DMS53 treated with DMSO at 0.1 percent for 48 hours (cell line): Measurements from ENCODE around the gene TMEM266.
"Not testable (repeated sequence)": the region's sequence is repeated elsewhere in the genome, so short reads cannot be mapped to it uniquely, and the experiment has no call there.

Source experiments
- DNase-seq: peaks from one replicate; lab custom pipeline; 2025; ENCODE audit not compliant: unreplicated experiment; lab: John Stamatoyannopoulos, UW

The TMEM266 gene, protein sequence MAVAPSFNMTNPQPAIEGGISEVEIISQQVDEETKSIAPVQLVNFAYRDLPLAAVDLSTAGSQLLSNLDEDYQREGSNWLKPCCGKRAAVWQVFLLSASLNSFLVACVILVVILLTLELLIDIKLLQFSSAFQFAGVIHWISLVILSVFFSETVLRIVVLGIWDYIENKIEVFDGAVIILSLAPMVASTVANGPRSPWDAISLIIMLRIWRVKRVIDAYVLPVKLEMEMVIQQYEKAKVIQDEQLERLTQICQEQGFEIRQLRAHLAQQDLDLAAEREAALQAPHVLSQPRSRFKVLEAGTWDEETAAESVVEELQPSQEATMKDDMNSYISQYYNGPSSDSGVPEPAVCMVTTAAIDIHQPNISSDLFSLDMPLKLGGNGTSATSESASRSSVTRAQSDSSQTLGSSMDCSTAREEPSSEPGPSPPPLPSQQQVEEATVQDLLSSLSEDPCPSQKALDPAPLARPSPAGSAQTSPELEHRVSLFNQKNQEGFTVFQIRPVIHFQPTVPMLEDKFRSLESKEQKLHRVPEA

DNA sequence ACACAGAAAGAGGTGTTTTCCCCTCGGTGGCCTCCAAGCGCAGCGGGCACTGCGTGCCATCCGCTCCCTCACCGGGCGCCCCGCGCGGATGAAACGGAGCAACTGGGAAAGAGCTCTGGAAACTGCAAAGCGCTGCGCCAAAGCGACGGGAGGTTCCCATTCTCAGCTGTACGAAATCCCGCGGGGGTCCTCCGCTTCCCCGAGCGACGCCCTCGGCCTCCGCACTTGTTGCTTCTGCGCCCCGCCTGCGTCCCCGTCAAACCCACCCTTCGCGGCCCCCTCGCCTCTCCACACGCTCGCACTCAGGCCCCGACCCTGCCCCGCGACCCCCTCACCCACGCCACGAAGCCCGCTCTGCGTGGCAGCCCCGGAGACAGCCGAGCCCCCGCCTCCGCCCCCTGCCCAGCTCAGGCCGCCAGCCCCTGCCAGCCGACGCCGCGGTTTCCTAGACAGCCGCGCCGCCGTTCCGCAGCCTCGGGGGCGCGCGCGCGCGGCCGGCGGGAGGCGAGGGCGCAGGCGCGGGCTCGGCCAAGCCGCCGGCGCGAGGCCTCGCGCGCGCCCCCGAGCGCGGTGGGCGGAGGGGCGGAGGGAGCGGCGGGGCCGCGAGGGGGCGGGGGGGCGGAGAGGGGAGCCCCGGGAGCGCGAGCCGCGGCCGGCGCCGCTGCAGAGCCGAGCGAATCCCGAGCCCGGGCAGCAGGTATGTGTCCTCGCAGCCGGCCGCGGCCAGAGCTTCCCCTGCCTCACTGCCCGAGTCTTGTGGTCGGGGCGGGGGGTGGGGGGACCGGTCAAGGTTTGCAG lies at the start of gene TMEM266:
TMEM266 (plus strand) TSS at position 666 of the 798 bp plus-strand sequence. CDS start 74,279 bp downstream, outside the sequence.
- peak; percentile 9 for DNase-seq

DNA sequence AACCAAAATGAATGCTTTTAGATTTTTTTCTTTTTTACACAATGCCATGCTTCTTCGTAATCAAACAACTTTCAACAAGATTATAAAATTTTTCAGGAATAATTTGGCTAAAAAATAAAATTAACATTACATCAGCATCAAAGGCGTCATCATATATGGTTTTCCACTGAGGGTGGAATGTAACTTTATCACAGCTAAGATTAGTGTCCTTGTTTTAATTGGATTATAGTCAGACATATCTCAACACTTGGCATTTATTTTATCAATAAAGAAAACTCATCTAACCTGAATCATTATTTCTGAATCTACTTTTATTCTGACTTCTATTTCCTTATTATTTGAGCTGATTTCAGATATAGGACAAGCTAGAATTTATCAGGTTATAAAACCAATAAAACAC lies 49.2 kb upstream of the TMEM266 start:
- DNase-seq = no peak

DNA sequence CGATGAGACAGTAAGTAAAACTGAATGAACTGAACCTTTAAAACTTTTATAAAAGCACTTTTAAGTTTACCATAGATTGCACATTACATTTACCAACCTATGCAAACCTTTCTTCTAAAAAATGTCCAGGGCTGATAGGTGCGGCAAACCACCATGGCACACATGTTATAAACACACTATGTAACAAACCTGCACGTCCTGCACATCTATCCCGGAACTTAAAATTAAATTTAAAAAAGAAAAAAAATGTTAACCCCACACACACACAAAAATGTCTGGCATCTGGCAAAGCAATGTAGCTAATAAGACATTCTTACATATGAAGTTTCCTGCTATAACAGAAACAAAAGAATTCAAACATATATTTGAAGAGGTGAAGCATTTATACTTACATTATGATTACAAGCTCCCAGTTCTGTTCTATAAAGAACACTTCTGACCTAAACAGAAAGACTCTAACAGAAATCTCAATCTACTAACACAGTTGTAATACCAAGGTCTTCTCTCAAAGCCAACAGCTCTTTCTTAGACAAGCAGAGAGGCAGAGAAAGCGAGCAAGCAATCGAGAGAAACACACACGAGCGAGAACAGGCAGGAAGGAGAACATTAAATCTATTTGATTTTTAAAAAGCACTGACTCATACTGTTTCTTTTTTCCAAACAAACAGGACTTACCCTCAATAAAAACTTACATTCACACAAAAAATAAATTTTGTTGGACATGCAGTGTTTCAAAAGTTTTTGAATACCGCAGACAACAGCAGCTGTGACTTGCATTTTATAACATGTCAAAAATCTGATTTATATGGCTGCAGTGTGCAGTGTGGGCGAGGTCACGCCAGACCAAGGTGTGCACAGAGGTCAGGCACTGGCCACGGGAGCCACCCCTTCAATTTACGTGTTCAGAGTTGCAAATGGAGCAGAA lies 47.9 kb upstream of the TMEM266 start, which contains the start of gene NRG4:
NRG4 (minus strand) TSS at position 798 of the 925 bp plus-strand sequence. CDS start 1,194 bp downstream, outside the sequence.
- no peak for DNase-seq

DNA sequence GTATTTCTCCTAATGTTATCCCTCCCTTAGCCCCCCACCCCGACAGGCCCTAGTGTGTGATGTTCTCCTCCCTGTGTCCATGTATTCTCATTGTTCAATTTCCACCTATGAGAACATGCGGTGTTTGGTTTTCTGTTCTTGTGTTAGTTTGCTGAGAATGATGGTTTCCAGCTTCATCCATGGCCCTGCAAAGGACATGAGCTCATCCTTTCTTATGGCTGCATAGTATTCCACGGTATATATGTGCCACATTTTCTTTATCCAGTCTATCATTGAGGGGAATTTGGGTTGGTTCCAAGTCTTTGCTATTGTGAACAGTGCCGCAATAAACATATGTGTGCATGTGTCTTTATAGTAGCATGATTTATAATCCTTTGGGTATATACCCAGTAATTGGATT lies 46.3 kb upstream of the TMEM266 start:
- DNase-seq = not testable (repeated sequence)

DNA sequence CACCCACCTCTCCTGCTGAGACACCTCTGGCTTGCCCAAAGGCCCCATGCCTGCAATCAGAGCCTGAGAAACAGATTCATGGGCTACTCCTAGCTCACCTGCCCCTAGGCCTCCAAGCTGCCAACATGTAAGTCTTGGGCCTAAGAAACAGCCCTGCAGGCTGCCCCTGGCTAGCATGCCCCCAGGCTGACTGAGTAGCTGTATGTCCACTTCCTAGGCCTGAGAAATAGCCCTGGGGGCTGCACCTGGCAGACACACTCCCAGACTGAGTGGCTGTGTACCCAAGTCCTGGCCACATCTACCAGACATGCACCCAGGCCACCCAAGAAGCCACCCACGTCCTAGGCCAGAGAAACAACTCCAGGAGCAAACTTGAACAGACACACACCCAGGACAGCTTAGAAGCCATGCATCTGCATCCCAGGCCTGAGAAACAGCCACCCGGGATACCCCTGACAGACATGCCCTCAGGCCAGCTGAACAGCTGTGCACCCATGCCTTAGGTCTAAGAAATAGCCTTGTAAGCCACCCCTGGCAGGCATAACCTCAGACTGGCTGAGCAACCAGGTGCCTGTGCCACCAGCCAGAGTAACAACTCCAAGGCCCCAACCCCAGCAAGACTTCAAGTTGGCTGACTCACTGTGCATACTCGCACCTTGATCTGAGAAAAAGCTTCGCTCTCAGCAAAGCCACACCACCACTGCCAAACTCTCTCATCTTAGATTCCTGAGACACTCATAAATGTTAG lies 35.6 kb upstream of the TMEM266 start:
- DNase-seq = no peak

DNA sequence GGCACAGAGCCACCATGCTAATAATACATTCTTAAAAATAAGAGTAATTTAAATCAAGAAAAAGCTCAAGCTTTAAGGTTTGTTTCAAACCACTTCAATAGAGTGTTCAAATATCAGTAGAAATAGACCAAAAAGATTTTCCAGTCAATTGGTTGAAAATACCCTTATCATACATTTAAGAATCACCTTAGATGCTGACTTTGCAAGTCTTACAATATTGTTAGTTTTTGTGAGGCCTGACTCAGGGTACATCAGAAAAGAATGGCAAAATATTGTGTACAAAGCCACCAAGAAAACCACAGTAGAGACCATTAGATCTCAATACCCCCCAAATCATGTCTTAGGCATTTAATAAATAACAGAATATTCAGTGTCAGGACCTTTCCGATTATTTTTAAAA lies 27.7 kb upstream of the TMEM266 start:
- DNase-seq = no peak

DNA sequence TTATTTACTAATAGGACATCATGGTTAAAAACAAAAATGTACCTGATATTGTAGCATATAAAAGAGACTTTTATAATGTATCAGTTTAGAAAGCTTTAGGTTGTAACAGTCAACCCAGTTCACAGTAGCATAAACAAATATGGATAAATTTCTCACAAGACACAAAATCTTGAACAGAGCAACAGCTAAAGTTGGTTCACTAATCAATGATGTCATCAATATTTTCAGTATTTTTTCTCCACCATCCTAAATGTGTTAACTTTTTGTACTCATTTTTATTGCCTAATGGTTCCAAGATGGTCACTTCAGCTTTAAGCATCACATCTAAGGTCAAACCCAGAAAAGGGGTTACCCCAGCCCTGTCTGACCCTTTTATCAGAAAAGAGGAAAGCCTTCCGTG lies 26.3 kb upstream of the TMEM266 start:
- DNase-seq = no peak

DNA sequence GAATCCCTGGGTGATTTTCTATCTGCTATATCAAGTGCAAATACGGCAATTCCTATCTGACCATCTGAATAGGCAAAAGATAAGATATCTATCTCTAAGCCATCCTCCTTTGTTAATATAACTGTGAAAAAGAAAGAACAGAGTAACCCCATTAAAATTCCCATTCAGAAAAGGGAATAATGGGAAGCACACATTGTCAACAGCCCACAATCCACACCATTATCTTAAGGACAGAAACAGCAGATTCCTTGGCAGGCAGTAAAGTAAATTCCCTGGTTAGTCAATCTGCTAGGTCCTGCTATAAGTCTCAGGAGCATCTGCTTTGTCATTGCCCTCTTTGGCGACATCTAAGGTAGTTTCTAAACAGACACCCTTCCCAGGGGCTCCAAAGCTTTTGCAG lies 25.7 kb upstream of the TMEM266 start:
- no peak for DNase-seq

DNA sequence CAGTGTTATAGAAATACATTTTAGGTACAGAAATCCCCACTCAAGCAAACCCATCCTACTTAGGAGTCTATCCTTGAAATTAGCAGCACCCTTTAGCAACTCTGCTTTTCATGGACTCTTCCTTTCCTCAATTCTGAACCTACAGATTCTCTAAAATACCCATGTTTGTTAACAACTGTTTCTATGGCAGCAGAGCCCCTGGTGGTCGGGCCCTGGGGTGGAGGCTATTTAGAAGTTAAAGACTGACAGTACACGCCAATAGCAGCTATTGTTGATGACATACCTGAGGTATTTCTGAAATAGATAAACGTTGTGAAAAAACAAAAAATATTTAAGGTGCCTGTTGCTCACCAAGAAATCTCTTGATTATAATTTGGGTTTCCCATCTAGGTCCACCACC lies 24.2 kb upstream of the TMEM266 start:
- DNase-seq = no peak

DNA sequence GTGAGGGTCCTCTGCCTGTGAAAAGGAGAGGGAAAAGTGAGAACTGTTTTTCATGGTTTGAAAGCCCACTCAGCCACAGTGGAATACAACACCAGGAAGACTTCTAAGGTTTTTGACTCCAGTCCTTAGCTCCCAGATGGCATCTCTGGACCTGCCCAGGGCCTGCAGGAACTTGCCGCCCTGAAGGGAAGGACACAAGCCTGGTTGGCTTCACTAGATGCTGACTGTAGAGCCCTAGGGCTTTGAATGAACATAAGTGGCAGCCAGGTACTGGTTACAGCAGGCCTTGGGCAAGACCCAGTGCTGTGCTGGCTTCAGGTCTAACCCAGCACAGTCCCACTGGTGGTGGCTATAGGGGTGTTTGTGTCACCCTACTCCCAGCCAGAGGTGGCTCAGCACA lies 21.3 kb upstream of the TMEM266 start:
- no peak for DNase-seq

DNA sequence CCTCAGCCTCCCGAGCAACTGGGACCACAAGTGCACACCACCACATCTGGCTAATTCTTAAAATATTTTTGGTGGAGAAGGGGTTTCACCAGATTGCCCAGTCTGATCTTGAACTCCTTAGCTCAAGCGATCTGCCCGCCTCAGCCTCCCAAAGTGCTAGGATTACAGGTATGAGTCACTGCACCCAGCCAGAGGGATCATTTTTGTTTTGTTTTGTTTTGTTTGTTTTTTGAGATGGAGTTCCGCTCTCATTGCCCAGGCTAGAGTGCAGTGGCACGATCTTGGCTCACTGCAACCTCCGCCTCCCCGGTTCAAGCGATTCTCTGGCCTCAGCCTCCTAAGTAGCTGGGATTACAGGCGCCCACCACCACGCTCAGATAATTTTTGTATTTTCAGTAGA lies 5.6 kb upstream of the TMEM266 start:
- DNase-seq = not testable (repeated sequence)

DNA sequence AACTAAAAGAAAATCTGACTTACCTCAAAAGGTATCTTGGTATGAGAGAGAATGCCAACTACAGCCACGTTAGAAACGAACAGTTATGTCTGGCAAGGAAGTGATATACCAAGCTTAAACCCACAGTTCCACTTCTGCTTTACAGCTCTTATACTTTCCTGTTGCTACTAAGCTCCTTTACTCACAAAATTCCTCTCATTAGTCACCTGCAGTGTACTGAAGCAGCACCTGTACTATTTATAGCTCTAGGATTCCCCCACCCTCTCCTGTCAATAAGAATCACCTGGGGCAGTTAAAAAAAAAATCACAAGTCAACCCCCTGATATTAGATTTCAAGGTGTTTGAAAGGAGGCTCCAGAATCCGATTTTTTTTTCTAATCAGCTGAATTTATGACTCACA lies 2.9 kb upstream of the TMEM266 start:
- no peak for DNase-seq

DNA sequence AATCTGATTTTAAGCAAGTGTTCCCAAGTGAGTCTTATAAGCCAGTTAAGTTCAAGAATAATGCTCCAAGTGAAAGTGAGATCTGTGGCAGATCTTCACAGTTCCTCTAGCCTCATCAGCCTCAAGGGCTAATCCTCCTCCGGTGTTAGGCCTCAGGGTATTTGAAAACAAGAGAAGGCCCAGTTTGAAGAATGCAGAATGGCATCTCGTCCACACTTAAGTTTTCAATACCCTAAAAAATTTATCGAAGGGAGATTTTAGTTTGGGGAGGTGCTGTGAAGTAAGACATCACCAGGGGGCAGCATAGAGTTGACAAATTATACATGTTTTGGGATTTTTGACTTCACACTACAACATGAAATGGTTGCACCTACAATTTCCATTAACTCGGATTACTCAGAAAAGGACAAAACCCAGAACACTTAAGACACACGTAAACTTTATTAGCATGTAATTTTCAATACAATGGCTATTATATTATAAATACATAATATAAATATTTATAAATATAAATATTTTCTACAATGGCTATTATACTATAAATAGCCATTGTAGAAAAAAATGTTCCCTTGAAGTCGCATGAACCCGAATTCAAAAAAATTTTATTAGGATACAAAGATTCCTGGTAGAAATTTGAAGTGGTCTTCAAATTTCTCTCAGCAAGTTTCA lies 2.3 kb upstream of the TMEM266 start:
- peak; percentile 12 for DNase-seq

DNA sequence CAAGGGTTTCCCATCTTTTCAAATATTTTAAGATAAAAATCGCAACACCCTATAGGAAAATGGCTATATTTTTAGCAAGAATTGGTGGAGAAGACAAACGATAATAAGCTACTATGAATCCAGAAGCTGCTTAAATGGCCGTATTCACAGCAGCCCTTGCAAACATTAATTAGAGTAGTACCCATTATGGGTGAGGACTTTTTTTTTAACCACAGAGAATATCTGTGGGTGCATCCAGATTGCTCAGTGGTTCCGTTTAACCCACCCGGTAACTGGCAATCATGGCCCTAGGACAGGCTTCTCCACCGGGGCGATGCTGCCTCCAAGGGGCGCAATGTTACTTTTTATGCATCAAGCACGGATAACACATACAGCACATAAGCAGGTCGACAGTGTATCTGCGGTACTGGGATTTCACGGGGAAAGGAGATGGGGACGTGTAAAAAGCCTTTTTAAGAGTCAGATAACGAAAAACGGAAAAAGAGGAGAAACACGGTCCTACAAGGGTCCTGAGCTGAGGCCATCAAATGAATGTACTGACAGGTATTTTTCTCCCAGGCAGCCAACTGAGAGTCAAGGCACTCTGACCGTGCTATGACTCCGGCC lies 968 bp upstream of the TMEM266 start:
- DNase-seq = peak; percentile 18

DNA sequence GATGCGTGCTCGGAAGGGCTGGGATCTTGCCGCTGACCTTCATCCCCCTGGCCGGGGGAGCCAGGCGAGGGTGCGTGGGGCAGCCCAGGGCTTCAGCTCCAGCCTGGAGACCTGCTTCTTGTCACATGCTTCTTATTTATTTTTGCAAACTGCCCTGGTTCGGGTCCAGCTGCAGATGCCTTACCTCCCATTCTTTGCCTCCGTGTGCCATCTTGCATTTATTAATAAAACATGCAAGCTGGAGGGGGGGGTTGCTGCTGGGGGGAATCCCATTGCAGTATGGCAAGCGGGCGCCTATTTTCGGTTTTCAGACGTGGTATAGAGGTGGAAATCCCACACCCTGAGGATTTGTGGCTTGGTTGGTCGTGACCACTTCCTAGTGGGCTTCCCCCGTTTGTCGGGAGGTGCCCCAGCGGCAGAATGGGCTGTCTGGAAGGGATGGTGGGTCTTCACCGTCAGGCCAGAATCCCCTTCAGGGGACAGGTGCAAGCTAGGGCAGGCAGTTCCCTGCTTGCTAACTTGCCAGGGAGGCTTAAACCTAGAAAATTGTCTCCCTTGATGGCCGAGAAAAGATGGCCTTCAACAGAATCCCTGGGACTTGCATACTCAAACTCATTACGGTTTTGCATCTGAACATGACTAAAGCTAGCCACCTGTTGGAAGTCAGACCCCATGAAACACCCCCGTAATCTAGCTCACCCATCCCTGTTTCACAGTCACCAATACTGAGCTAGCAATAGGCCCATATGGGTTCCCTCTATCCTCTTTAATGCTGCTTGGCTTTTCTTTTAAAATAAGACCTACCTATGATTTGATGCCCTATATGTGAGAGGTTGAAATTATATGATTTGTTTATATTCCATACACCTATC lies 569 bp downstream of the TMEM266 start:
- no peak for DNase-seq

DNA sequence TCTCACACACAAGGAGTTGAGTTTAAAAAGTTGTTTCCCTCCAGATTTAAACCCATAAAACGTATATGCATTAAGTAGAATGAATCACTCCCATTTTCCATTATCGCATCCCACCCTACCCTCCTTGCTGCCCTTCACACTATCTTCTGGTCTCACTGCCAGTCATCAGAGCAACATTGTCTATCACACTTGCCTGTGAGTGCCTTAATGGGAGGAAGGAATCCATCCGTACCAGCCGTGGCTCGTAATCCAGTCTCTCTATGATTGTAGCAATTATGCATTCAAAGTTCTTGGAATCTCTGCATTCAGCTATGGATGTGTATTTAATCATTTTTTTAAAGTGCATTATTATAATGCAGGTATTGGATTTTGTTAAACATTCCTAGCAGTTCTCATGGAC lies 1.9 kb downstream of the TMEM266 start:
- DNase-seq = no peak

DNA sequence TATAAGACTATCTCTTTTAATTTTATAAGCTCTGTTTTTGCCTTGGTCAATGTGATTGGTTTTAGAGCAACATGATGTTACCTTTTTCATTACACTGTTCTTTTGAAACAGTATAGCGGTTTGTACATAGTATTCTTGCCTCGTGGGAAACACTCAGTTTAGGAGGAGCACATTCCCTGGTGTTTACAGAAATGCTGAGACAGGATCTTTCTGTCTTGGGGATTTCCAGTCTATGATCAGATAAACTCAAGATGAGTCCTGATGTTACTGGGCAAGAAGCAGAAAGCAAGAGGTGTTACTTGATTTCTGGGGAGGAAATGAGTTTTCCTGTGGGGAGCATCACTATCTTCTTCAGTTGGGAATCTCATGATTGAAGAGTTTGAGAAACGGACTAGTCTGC lies 2.5 kb downstream of the TMEM266 start:
- no peak for DNase-seq

DNA sequence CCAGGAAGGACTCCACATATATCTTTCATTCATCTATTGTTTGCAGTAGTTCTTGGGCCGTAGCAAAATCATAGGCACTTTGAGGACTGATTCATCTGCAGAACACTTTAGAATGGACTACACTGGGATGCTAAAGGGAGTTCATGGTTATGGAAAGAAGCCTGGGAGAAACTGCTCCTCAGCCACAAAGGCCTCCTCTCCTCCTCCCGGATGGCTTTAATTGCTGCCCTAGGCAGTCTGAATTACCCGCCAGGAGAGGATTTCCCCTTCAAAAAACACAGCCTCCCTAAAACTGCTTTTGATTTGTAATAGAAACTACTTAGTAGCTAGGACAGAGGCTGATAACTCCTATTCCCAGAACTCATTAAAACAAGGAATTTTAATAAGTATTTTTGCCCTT lies 4.6 kb downstream of the TMEM266 start:
- no peak for DNase-seq
